ENCODE measurements around the gene PACSIN2. TPM values are rescaled to one million over a fixed set of nuclear protein-coding genes. Genes with fewer than 3 reads are reported as not detected.

Gene PACSIN2
- total RNA-seq, 1 experiment from 2014 or later, result 60.2 TPM

DNA sequence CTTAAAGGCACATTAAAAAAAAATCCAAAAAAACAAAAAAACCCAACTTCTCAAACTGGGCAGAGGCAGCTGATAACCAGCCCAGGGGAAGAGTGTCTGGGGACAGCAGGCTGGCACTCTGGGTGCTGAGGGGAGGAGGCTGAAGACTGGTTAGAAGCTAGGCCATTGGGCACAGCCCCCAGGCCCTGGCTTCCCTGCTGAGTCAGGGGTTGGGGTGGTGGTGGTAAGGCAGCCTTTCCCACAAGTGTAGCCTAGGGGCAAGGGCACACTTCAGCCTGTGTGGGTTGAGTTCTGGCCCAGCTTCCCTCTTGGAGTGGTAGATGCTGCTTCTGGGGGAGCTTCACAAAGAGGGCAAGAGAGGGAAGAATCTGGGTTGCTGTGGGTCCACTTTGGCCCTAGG lies 141.6 kb downstream of the PACSIN2 start:
- Histone ChIP-seq H3K9me3 (ENCODE audit: control insufficient read depth, insufficient read depth, low read depth, low read length) (no peaks in the 10 kb centered on the region), H3K27me3 (ENCODE audit: control insufficient read depth, insufficient read depth, low read length) (no peaks in the 10 kb centered on the region), H3K4me3 (ENCODE audit: low read depth in 2 of 2, low read length in 2 of 2) (no peak overlapping the region), H3K36me3 (ENCODE audit: control insufficient read depth, insufficient read depth, low read length) (no peaks in the 10 kb centered on the region; the same call in 1 of the 2 replicates), H3K4me1 (ENCODE audit: control insufficient read depth, insufficient read depth, low read length) (no peaks in the 10 kb centered on the region; the same call in 1 of the 2 replicates), H3K27ac (ENCODE audit: low read length) (no peak overlapping the region)
- in situ Hi-C loops (cut with HindIII; ENCODE audit: low pct_unique_long_range_greater_than_20kb, low sequenced_read_pairs), result no loop called here
- CTCF ChIA-PET, result interaction anchor here (0.5 to 0.6 kb wide), 2 partner anchors 44 to 52 kb away, joined by 3 to 4 read pairs; no protein-coding TSS in a partner anchor
- no TSS peak for BruUV-seq (replicated peaks)
- intact Hi-C loops (cut with micrococcal nuclease; ENCODE audit: unreplicated experiment), result no loop called here
- TF ChIP-seq TCF7L2 (IDR thresholded peaks at IDR 0.05; ENCODE audit: low read depth, low read length), result no peak
- TF ChIP-seq, protein P1, sequence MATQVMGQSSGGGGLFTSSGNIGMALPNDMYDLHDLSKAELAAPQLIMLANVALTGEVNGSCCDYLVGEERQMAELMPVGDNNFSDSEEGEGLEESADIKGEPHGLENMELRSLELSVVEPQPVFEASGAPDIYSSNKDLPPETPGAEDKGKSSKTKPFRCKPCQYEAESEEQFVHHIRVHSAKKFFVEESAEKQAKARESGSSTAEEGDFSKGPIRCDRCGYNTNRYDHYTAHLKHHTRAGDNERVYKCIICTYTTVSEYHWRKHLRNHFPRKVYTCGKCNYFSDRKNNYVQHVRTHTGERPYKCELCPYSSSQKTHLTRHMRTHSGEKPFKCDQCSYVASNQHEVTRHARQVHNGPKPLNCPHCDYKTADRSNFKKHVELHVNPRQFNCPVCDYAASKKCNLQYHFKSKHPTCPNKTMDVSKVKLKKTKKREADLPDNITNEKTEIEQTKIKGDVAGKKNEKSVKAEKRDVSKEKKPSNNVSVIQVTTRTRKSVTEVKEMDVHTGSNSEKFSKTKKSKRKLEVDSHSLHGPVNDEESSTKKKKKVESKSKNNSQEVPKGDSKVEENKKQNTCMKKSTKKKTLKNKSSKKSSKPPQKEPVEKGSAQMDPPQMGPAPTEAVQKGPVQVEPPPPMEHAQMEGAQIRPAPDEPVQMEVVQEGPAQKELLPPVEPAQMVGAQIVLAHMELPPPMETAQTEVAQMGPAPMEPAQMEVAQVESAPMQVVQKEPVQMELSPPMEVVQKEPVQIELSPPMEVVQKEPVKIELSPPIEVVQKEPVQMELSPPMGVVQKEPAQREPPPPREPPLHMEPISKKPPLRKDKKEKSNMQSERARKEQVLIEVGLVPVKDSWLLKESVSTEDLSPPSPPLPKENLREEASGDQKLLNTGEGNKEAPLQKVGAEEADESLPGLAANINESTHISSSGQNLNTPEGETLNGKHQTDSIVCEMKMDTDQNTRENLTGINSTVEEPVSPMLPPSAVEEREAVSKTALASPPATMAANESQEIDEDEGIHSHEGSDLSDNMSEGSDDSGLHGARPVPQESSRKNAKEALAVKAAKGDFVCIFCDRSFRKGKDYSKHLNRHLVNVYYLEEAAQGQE (IDR thresholded peaks at IDR 0.05; ENCODE audit: insufficient read depth in 1 of 2, low read depth in 2 of 2, low read length in 1 of 2), result no peak
- DNase-seq (ENCODE audit: low read depth, low spot score) (no peak), ATAC-seq (no peak)
- POLR2A ChIA-PET, result interaction anchor here (0.7 kb wide), 1 partner anchor 174 kb away, joined by 5 read pairs; no protein-coding TSS in a partner anchor

DNA sequence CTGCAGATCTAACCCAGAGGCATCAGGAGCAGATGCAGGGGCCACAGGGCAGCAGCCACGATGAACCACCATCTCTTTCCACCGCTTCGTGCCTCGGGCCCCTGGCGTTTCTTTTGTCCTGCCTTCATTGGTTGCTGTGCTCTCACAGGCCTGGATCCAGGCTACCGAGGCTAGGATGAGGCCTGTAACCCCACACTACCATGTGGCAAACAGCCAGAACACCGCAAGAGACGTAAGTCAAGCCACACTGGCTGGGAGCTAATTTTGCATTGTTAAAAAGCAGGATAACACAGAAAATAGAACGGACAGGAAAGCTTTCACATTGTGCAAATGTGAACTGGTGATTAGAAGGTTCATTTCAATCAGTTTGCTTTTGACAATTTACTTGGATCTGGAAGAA lies 142.1 kb downstream of the PACSIN2 start:
- H3K27me3 ChIP-seq (ENCODE audit: control insufficient read depth, insufficient read depth, low read length), result no peaks in the 10 kb centered on the region
- in situ Hi-C loops (cut with HindIII; ENCODE audit: low pct_unique_long_range_greater_than_20kb, low sequenced_read_pairs) (no loop called here), intact Hi-C loops (cut with micrococcal nuclease; ENCODE audit: unreplicated experiment) (no loop called here)
- H3K4me1 ChIP-seq (ENCODE audit: control insufficient read depth, insufficient read depth, low read length), result no peaks in the 10 kb centered on the region; the same call in 1 of the 2 replicates
- DNase-seq (ENCODE audit: low read depth, low spot score) (no peak), ATAC-seq (no peak)
- no peak overlapping the region for H3K27ac ChIP-seq (ENCODE audit: low read length)
- no TSS peak for BruUV-seq (replicated peaks)
- CTCF ChIA-PET, result no interaction called here
- POLR2A ChIA-PET, result interaction anchor here (0.7 kb wide), 1 partner anchor 174 kb away, joined by 5 read pairs; no protein-coding TSS in a partner anchor
- H3K9me3 ChIP-seq (ENCODE audit: control insufficient read depth, insufficient read depth, low read depth, low read length), result no peaks in the 10 kb centered on the region
- TF ChIP-seq POLR2AphosphoS5 (IDR thresholded peaks at IDR 0.05; ENCODE audit: low read depth, low read length), result no peak
- TF ChIP-seq SIN3A (IDR thresholded peaks at IDR 0.05; ENCODE audit: borderline replicate concordance, insufficient read depth, low read depth, low read length), result no peak
- TF ChIP-seq, protein P2, sequence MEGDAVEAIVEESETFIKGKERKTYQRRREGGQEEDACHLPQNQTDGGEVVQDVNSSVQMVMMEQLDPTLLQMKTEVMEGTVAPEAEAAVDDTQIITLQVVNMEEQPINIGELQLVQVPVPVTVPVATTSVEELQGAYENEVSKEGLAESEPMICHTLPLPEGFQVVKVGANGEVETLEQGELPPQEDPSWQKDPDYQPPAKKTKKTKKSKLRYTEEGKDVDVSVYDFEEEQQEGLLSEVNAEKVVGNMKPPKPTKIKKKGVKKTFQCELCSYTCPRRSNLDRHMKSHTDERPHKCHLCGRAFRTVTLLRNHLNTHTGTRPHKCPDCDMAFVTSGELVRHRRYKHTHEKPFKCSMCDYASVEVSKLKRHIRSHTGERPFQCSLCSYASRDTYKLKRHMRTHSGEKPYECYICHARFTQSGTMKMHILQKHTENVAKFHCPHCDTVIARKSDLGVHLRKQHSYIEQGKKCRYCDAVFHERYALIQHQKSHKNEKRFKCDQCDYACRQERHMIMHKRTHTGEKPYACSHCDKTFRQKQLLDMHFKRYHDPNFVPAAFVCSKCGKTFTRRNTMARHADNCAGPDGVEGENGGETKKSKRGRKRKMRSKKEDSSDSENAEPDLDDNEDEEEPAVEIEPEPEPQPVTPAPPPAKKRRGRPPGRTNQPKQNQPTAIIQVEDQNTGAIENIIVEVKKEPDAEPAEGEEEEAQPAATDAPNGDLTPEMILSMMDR (IDR thresholded peaks at IDR 0.05), result no peak
- TF ChIP-seq, protein P1 (IDR thresholded peaks at IDR 0.05; ENCODE audit: insufficient read depth in 1 of 2, low read depth in 2 of 2, low read length in 1 of 2), result no peak
- TF ChIP-seq TCF7L2 (IDR thresholded peaks at IDR 0.05; ENCODE audit: low read depth, low read length), result no peak
- no peak overlapping the region for H3K4me3 ChIP-seq (ENCODE audit: low read depth in 2 of 2, low read length in 2 of 2)
- no peaks in the 10 kb centered on the region; the same call in 1 of the 2 replicates for H3K36me3 ChIP-seq (ENCODE audit: control insufficient read depth, insufficient read depth, low read length)
